WERI-Rb-1 (cell line): ENCODE results near the gene RANBP17.
"Not testable (repeated sequence)": the region's sequence is repeated elsewhere in the genome, so short reads cannot be mapped to it uniquely, and the experiment has no call there.

Experiments
- DNase-seq: peaks from one replicate; pipeline ENCODE4 v3.0.0-alpha.2; 2020
- H3K27ac ChIP-seq: fragments of 250-450 bp; sonication (Bioruptor Pico); 2 replicates; pipeline ENCODE4 v1.5.1; 2020; ENCODE audit warnings: mild to moderate bottlenecking, moderate library complexity
- H3K27me3 ChIP-seq: fragments of 250-450 bp; sonication (Bioruptor Pico); 2 replicates; pipeline ENCODE4 v1.5.1; 2021; ENCODE audit warnings: mild to moderate bottlenecking, low read depth, moderate library complexity; ENCODE audit not compliant: insufficient read depth, severe bottlenecking
- H3K36me3 ChIP-seq: fragments of 250-450 bp; sonication (Bioruptor Pico); 2 replicates; pipeline ENCODE4 v1.5.1; 2020; ENCODE audit warnings: mild to moderate bottlenecking, moderate library complexity
- H3K4me3 ChIP-seq: 2 replicates; pipeline ENCODE4 v1.5.1; 2011; ENCODE audit warnings: low read depth, mild to moderate bottlenecking, control low read depth, low read length
- H3K9me3 ChIP-seq: fragments of 250-450 bp; sonication (Bioruptor Pico); 2 replicates; pipeline ENCODE4 v1.5.1; 2021; ENCODE audit warnings: mild to moderate bottlenecking, moderate library complexity; ENCODE audit not compliant: severe bottlenecking
- CTCF ChIP-seq: IDR thresholded peaks from 2 replicates; pipeline ENCODE4 v1.5.1; 2011; ENCODE audit warnings: low read depth, mild to moderate bottlenecking, control low read depth, inconsistent platforms, low read length

RANBP17 gene

GRCh38 chr5:170821257-170821800, 40.5 kb upstream of the RANBP17 start:
- Histone ChIP-seq H3K9me3 (peaks cover 13% of the 10 kb centered on the region), H3K27me3 (peaks cover 4% of the 10 kb centered on the region), H3K4me3 (no peak overlapping the region), H3K36me3 (no peaks in the 10 kb centered on the region), H3K27ac (no peak overlapping the region)
- TF ChIP-seq CTCF, result no peak
- DNase-seq, result no peak

DNA sequence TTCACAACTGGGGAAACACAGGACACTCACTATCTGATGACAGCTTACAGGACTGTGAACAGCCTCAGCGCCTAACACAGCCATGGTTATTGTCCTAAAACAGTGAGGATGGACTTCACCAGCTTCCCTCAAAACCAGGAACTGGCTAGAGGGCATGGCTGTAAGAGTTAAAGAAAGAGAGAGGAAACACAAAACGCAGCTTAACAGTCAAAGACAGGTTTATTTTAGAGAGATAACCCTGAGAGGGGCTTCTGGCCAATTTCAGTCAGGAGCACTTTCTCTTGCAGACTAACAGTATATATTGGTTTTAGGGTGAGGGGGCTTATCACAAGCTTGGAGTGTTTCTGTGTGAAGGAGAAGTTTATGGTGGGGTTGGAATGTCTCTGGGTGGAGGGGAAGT, 35.7 kb upstream of the RANBP17 start:
- Histone ChIP-seq H3K27ac (no peak overlapping the region), H3K36me3 (no peaks in the 10 kb centered on the region), H3K9me3 (peaks cover 15% of the 10 kb centered on the region), H3K4me3 (no peak overlapping the region), H3K27me3 (peaks cover 4% of the 10 kb centered on the region)
- no peak for DNase-seq
- TF ChIP-seq CTCF, result no peak

GRCh38 chr5:170832241-170832640, 29.6 kb upstream of the RANBP17 start:
- Histone ChIP-seq H3K9me3 (no peaks in the 10 kb centered on the region), H3K4me3 (no peak overlapping the region), H3K27me3 (no peaks in the 10 kb centered on the region), H3K27ac (no peak overlapping the region), H3K36me3 (no peaks in the 10 kb centered on the region)
- TF ChIP-seq CTCF, result no peak
- no peak for DNase-seq

GRCh38 chr5:170833981-170834380, 27.8 kb upstream of the RANBP17 start:
- not testable (repeated sequence) for H3K4me3 ChIP-seq, H3K27me3 ChIP-seq, DNase-seq, H3K27ac ChIP-seq, H3K9me3 ChIP-seq, H3K36me3 ChIP-seq

DNA sequence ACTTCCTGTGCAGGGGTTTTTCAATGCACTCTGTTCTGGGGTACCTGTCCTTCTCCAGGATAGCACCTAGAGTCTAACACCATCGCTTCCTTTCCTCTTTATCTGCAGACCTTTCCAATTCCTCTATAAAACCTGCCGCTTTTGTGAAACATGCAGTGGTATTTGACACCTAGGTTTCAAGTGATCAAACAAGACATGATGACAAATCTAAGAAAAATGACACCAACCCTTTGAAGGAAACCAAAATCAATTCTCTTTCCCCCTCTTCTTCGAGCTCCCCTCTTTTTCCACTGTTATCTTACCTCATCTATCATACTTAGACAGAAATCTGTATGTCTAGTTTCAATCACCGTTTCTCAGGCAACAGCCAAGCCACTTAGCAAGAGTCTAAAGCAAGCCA, 25.6 kb upstream of the RANBP17 start:
- H3K27me3 ChIP-seq, result no peaks in the 10 kb centered on the region
- DNase-seq, result no peak
- H3K36me3 ChIP-seq, result no peaks in the 10 kb centered on the region
- H3K4me3 ChIP-seq, result no peak overlapping the region
- H3K27ac ChIP-seq, result no peak overlapping the region
- no peaks in the 10 kb centered on the region for H3K9me3 ChIP-seq
- TF ChIP-seq CTCF, result no peak

DNA sequence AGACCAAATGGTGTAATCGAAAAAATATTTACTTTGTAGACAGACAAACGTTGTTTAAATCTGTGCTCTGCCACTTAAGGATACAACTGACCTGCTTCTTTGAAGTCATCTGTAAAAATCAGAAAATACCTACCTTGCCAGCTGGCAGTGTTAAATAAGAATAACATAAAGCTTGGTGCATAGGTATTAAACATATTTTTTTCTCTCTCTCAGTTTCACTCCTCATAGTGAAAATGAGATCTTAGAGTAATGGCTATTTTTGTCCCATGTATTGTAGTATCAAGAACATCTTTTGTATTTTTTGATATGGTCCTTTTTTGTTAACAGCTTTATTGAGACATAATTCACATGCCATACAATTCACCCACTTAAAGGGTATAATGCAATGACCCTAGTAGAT, 17.9 kb upstream of the RANBP17 start:
- DNase-seq, result no peak
- Histone ChIP-seq H3K4me3 (no peak overlapping the region), H3K36me3 (no peaks in the 10 kb centered on the region), H3K9me3 (no peaks in the 10 kb centered on the region), H3K27me3 (no peaks in the 10 kb centered on the region), H3K27ac (no peak overlapping the region)
- TF ChIP-seq CTCF, result no peak
